Cerebellar cortex (tissue), 1 donor: ENCODE measurements around the gene NOL8.

ENCODE experiments used
- DNase-seq: peaks from one replicate; pipeline ENCODE4 v3.0.0-alpha.2; 2015; ENCODE audit warnings: low spot score

The NOL8 gene

DNA sequence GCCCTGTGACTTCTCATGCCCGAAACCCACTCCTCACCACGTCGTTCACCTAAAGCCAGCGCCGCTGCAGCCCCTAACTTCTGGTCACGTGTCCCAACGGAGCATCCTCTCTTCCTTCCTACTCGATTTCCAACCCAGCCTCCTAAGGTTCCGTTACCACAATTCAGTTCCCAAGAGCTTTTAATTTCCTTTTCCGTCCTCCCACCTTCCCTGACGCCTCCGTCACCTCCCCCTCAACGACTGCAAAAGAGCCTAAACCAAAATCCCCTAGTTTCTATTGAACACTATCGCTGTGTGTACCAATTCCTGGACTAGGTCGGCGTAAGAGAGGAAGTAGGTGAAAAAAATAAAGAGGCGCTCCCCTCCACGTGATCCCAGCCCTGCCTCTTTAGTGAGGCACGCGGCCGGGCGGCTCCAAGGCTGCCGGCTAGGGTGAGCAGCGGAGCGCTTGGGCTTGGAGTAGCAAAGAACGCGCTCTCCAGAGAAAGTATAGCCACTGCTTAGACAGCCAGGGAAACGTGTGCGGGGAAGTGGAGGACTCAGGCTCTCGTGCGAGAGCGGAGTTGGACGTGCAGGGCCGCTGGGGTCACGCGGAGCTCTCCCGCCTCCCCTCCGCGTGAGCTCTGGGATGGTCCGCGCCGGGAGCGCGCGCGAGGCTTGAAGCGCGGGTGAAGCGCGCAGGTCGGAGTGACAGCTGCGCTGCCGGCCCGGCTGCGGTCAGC is at the start of gene NOL8, which contains the start of gene CENPP:
Gene NOL8 (minus strand): TSS at position 82 of the 722 bp plus-strand sequence. CDS start 1,189 bp downstream, outside the sequence.
Gene CENPP (plus strand): TSS at position 685 of the 722 bp plus-strand sequence.
- peak; percentile 93 for DNase-seq

- DNase-seq = no peak
These were observed 48.0 kb upstream of the NOL8 start for GRCh38 chr9:92373167-92373566.

DNA sequence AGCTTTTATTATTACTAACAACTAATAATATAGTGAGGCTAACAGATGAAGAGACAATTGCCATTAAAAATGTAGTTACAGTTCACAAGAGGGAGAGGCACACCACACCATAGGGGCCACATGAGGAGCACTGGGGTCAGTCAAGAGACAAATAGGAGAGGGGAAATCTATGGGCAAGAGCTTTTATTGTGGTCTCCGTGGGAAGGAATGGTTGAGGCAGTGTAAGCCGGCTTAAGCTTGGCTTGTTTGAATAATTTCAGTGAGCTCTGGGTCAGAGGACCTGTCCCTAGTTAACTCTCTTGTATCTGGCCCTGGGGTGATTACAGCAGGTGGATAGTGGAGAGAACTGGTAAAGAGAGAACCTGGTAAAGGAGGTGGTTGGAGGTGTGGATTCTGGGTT is 43.9 kb upstream of the NOL8 start:
- no peak for DNase-seq

DNA sequence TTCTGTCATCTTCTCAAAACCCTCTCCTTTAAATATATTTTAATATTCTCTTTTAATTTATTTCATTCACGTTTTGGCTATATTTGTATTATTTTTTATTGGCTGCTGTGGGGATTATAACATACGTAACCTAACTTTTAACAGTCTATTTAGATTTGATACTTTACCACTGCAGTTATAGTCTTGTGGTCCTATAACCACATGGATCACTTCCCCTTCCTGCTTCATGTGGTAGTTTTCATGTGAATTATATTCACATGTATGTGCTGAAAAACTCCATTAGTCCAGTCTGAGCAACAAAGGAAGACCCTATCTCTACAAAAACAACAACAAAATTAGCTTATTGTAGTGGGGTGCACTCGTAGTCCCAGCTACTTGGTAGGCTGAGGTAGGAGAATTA is 34.9 kb upstream of the NOL8 start:
- no peak for DNase-seq

- no peak for DNase-seq
These were observed 34.3 kb upstream of the NOL8 start for GRCh38 chr9:92359394-92359995.

- no peak for DNase-seq
These were observed 27.9 kb upstream of the NOL8 start for GRCh38 chr9:92353051-92353450.

DNA sequence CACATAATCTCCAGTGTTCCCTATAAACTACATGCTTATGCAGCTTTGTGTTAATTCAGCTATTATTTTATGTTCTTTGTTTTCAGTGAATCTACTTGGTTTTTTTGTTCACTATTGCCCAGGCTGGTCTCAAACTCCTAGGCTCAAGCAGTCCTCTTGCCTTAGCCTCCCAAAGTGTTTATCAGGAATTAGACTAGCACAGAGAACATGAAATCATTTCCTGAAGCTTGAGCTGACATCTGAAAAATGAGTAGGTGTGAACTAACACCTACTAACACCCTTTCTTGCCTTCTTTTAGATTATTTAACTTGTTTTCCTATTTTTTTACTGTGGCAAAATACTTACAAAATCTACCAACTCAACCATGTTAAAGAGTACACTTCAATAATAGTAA is 25.6 kb upstream of the NOL8 start:
- no peak for DNase-seq

DNA sequence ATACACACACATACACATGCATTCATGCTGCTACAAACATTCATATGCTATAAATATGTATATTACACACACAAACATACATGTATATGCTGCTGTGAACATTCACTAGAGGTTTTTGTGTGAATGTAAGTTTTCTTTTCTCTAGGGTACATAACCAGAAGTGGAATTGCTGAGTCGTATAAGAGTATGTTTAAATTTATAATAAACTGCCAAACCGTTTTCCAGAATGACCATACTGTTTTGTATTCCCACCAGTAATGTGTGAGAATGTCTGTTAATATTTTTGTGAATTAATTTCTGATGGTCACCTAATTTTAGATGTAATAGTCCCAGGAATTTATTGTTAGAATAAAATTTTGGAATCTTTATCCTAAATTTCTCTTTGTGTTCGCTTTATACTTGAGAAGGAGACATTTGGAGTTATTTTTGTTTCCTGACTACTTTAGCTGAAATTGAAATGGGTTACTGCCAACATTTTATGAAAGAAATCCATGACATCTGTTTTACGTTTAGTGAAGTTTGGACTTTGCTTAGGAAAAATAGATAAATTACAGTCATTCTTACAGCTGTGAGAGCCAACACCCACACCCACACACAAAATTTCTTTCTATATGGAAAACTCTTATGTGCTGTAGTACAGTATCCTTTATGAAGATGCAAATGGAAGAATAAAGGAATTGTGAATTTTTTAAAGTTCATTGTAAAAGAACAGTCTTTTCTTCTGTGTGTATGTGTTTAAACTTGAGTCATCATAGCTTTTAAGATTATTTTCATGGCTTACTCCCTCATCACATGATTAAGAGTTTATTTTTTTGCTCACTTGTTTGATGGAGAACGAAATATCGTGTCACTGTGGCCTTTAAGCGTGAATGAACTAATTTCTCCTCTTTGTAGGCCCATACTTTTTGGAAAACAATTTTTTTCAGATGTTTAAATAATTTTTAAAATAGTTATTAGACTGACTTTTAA is 24.9 kb upstream of the NOL8 start:
- no peak for DNase-seq

DNA sequence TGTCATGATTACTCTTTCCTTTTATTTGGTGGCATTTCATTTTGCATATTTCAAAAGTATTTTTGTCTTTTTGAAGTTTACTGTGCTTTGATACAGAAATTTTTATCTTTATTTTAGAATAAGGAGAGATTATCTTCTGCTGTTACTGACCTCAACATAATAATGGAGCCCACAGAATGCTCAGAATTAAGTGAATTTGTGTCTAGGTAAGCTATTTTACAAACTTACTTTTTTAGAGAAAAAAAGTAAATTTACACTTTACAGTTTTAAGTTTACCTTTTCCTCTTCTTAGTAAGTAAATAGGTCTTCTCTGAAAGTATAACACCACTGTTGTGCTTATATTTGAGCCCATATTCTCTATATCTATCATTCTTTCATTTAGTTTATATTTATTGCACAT is 20.4 kb upstream of the NOL8 start:
- DNase-seq = no peak

- DNase-seq = no peak
These were observed 17.8 kb upstream of the NOL8 start for GRCh38 chr9:92342825-92343488.

DNA sequence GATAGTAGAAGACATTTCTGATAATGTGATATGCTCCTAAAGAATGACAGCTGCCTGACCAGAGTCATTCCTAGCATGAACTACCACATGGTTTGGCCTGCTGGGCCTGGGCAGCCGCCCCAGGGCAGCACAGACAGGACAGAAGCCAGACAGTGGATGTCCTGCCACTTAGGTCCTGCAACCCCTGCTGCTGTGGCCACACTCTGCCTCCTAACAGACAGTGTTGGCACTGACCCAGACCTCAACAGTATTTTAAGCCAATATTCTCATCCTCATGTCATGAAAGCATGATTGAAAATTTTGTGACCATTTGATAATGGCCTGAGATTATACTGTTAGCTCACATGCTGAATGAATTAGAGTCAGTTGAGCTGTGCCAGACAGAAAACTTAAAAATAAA is 16.4 kb upstream of the NOL8 start:
- DNase-seq = no peak

GRCh38 chr9:92333282-92333634 is 8.1 kb upstream of the NOL8 start:
- DNase-seq = no peak

- DNase-seq = no peak
These were observed 7.6 kb upstream of the NOL8 start for GRCh38 chr9:92332577-92333281.

GRCh38 chr9:92328225-92328624 is 3.1 kb upstream of the NOL8 start:
- peak; percentile 19 for DNase-seq

DNA sequence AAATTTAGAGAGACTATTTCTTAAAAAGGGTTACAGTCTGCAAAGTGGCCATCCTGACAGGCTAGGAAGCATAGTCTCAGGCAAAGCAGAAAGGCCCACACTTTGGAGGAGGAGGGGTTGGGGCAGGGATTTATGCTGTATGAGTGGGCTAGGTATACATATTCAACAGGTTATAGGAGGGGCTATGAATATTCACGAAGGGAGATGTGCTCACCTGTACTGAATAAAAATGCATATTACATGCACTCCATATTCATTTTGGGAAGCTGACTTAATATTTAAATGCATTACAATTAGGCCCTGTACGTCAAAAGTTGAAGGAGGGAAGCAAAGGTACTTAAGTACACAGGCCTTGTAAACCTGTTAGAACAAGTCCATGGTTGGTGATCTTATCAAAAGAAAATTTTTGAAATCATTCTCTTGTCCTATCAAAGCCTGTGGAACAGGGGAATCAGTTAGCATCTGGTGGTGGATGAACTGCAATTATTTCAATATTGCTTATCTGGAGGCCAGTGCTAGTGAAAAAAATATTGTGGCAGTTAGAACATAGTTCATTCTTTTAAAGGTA is 2.2 kb upstream of the NOL8 start:
- peak; percentile 11 for DNase-seq

DNA sequence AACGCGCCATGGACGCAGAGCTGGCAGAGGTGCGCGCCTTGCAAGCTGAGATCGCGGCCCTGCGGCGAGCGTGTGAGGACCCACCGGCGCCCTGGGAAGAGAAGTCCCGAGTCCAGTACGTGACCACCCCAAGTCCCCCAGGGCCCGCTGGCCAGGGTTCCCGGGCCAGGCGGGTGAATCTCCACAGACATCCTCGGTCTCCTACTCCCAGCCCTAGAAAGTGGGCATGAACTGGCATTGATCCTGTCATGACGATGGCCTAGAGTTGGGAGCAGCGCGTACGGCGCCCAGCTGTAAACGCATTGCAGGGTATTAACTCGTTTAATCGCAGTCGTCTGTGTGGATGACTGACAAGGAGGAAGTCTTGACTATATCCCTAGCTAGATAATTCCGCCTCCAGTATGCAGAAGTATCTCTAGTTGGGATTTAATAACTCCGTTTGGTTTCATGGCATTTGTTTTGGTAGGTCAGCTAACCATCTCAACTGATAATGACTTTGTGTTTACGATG is 896 bp upstream of the NOL8 start:
- no peak for DNase-seq

DNA sequence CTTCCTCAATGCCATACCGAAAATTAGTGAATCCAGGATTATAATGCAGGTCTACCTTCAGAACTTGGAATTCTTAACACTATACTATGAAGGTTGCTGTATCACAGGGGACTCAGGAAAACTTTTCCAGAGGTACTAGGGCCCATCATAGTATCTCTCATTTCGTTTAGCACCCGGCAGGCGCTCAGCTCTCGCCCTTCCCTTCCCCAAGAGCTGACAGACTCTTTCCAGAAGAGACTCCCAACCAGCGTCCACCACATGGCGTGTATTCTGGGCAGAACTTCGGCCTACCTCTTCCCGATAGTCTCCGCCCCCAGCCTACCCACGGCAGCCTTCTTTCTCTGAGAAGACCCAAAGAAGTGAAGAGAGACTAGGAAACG is 271 bp downstream of the NOL8 start:
- no peak for DNase-seq

DNA sequence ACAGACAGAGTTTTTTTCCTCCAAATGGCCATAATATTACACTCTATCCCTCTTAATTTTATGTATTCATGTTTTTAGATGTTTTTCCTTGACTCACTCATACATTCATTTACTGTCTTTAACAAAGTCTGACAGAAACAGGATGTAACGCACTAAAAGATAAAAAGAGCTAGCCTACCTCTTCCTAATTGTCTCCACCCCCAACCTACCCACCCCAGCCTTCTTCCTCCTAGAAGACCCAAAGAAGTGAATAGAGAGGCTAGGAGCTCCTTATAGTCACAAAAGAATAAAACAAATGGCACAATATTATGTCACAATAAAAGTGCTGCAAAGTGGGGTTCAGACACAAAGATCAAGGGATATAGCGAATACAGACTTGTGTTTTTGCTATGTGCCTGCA is 719 bp downstream of the NOL8 start:
- no peak for DNase-seq

DNA sequence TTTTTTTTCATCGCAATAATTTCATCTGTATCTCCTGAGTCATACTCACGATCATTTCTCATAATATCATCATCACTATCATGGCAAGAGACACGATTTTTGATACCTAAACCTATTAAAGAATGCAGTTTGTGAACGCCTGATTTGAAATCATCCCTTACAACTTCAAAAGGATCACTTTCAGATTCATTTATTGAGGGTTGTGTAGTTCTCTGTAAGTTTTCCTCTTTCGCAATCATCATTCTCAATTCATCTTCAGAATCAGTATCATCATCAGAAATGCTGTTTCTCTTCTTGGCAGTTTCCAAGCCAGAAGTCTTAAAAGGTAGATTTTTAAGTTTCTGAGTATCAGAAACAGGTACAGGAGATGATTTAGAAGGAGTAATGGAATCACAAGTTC is 9.7 kb downstream of the NOL8 start:
- no peak for DNase-seq

DNA sequence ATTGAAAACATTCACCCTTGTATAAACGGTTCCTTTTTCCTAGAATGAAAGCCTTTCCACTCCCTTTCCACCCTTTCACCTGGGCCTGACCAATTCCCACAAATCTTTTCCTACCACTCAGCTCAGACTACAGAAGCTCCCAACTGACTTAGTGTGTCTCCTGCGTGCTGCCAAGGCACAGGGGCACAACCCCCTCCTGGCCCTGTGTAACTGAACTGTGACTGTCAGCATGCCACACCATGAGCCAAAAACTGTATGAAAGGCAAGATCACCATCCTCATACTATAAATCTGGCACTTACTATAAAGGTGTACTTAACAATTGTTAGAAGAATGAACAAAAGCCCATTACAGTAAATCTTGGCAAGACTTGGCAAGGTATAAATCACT is 11.5 kb downstream of the NOL8 start:
- no peak for DNase-seq
